ENCODE measurements around the gene CLNK. TPM values are rescaled to one million over a fixed set of nuclear protein-coding genes. Genes with fewer than 3 reads are reported as not detected.

The CLNK gene
- polyA plus RNA-seq, 1 of the 3 experiments (the other 2 are of a cell fraction) = not detected

DNA sequence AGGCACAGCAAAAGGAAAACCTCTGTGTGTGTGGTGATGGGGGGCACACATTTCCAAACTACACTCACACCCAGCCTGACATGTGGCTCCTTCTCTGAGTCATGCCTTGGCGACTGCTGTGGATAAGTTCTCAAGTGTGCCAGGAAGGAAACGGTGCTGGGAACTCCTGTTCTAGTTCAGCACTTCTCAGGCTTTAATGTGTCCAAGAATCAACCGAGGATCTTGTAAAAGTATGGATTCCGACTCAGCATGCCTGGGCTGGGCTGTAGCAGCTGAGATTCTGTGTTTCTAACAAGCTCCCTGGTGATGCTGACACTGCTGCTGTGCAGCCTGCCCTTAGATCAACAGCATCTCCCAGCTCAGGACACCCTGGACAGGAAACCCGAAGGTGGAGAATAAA lies 20.2 kb downstream of the CLNK start:
- DNase-seq = no peak
- Histone ChIP-seq H3K27me3 (ENCODE audit: insufficient read depth) (peaks cover 13% of the 10 kb centered on the region; the same call in 1 of the 2 replicates), H2AFZ (ENCODE audit: low read depth) (no peak overlapping the region), H3K4me1 (ENCODE audit: control insufficient read depth in 1 of 2, insufficient read depth in 2 of 2, low read depth in 1 of 2, low read length in 1 of 2) (no peaks in the 10 kb centered on the region), H3K9me3 (no peaks in the 10 kb centered on the region), H3K79me2 (ENCODE audit: insufficient read depth) (no peaks in the 10 kb centered on the region), H3K27ac (ENCODE audit: low read depth in 2 of 2, low read length in 1 of 2) (no peak overlapping the region), H3F3A (replicated peaks; ENCODE audit: insufficient read depth) (no peaks in the 10 kb centered on the region), H3K36me3 (replicated peaks in 1 of 2; ENCODE audit: control insufficient read depth in 1 of 2, insufficient read depth in 2 of 2, low read length in 1 of 2) (no peaks in the 10 kb centered on the region), H3K9ac (no peak overlapping the region), H3K9me2 (no peaks in the 10 kb centered on the region), H3K4me3 (ENCODE audit: low read depth in 2 of 2, low read length in 1 of 2) (no peak overlapping the region), H4K20me1 (ENCODE audit: insufficient read depth) (no peaks in the 10 kb centered on the region), H3K4me2 (no peak overlapping the region; the same call in 1 of the 2 replicates)
- CTCF ChIA-PET = no interaction called here
- WGBS (ENCODE audit: low lambda C conversion rate) = 0% methylated on average over 4 of the region's 5 CpGs
- TF ChIP-seq EP300 (IDR thresholded peaks at IDR 0.05; ENCODE audit: borderline replicate concordance in 1 of 2, low read depth in 1 of 2, low read length in 1 of 2) (no peak), RCOR1 (IDR thresholded peaks at IDR 0.05; ENCODE audit: low read length) (no peak), NRF1 (IDR thresholded peaks at IDR 0.05; ENCODE audit: low read depth, low read length) (no peak), MEF2A (IDR thresholded peaks at IDR 0.05; ENCODE audit: borderline replicate concordance, low read depth) (no peak), CHD2 (IDR thresholded peaks at IDR 0.05; ENCODE audit: low read length, partially characterized antibody) (no peak), RFX5 (IDR thresholded peaks at IDR 0.05; ENCODE audit: low read length) (no peak), SIN3A (IDR thresholded peaks at IDR 0.05; ENCODE audit: borderline replicate concordance, low read depth, low read length) (no peak), MXI1 (IDR thresholded peaks at IDR 0.05; ENCODE audit: low read depth, low read length) (no peak), TEAD4 (IDR thresholded peaks at IDR 0.05; ENCODE audit: borderline replicate concordance, insufficient read depth) (no peak), RXRA (IDR thresholded peaks at IDR 0.05; ENCODE audit: borderline replicate concordance, low read depth) (no peak), FOXJ3 (CRISPR knock-in tag; IDR thresholded peaks at IDR 0.05) (no peak), ELF1 (IDR thresholded peaks at IDR 0.05) (no peak)
- TF ChIP-seq, protein P1, sequence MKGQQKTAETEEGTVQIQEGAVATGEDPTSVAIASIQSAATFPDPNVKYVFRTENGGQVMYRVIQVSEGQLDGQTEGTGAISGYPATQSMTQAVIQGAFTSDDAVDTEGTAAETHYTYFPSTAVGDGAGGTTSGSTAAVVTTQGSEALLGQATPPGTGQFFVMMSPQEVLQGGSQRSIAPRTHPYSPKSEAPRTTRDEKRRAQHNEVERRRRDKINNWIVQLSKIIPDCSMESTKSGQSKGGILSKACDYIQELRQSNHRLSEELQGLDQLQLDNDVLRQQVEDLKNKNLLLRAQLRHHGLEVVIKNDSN (IDR thresholded peaks at IDR 0.05; ENCODE audit: borderline replicate concordance, low read depth) = no peak
- TF ChIP-seq, protein P2, sequence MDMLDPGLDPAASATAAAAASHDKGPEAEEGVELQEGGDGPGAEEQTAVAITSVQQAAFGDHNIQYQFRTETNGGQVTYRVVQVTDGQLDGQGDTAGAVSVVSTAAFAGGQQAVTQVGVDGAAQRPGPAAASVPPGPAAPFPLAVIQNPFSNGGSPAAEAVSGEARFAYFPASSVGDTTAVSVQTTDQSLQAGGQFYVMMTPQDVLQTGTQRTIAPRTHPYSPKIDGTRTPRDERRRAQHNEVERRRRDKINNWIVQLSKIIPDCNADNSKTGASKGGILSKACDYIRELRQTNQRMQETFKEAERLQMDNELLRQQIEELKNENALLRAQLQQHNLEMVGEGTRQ (IDR thresholded peaks at IDR 0.05; ENCODE audit: borderline replicate concordance, low read depth, low read length) = no peak
- TF ChIP-seq, protein P3, sequence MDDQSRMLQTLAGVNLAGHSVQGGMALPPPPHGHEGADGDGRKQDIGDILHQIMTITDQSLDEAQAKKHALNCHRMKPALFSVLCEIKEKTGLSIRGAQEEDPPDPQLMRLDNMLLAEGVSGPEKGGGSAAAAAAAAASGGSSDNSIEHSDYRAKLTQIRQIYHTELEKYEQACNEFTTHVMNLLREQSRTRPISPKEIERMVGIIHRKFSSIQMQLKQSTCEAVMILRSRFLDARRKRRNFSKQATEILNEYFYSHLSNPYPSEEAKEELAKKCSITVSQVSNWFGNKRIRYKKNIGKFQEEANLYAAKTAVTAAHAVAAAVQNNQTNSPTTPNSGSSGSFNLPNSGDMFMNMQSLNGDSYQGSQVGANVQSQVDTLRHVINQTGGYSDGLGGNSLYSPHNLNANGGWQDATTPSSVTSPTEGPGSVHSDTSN (IDR thresholded peaks at IDR 0.05) = no peak
- TF ChIP-seq, protein P4, sequence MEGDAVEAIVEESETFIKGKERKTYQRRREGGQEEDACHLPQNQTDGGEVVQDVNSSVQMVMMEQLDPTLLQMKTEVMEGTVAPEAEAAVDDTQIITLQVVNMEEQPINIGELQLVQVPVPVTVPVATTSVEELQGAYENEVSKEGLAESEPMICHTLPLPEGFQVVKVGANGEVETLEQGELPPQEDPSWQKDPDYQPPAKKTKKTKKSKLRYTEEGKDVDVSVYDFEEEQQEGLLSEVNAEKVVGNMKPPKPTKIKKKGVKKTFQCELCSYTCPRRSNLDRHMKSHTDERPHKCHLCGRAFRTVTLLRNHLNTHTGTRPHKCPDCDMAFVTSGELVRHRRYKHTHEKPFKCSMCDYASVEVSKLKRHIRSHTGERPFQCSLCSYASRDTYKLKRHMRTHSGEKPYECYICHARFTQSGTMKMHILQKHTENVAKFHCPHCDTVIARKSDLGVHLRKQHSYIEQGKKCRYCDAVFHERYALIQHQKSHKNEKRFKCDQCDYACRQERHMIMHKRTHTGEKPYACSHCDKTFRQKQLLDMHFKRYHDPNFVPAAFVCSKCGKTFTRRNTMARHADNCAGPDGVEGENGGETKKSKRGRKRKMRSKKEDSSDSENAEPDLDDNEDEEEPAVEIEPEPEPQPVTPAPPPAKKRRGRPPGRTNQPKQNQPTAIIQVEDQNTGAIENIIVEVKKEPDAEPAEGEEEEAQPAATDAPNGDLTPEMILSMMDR (IDR thresholded peaks at IDR 0.05) = no peak
- POLR2A ChIA-PET = no interaction called here
